ENCODE measurements around the gene ASB2.

Gene ASB2

GRCh38 chr14:93898081-93898611, 78.2 kb downstream of the ASB2 start:
- DNase-seq: no peak

GRCh38 chr14:93897476-93897845, 78.9 kb downstream of the ASB2 start:
- DNase-seq: no peak

GRCh38 chr14:93895023-93895604, 81.3 kb downstream of the ASB2 start:
- DNase-seq: no peak

GRCh38 chr14:93893661-93894261, 82.6 kb downstream of the ASB2 start:
- no peak for DNase-seq

- peak; percentile 36 for DNase-seq
Measured at GRCh38 chr14:93892923-93893558, 83.3 kb downstream of the ASB2 start.

GRCh38 chr14:93892505-93892839, 83.9 kb downstream of the ASB2 start:
- DNase-seq: no peak

GRCh38 chr14:93891756-93892504, 84.4 kb downstream of the ASB2 start:
- DNase-seq: no peak

- no peak for DNase-seq
Measured at GRCh38 chr14:93889739-93890483, 86.5 kb downstream of the ASB2 start.

GRCh38 chr14:93888995-93889394, 87.4 kb downstream of the ASB2 start:
- no peak for DNase-seq

GRCh38 chr14:93884950-93885349, 91.4 kb downstream of the ASB2 start:
- DNase-seq: no peak
